GM20431 (cell line): ENCODE data around the gene SYNGR1.
"Not testable (repeated sequence)": the region's sequence is repeated elsewhere in the genome, so short reads cannot be mapped to it uniquely, and the experiment has no call there.

Experiments
- in situ Hi-C: fragments of 300-500 bp; cut with MseI, MboI; formaldehyde crosslinking; loops from one replicate; pipeline ENCODE4 v1.15.0; 2020; ENCODE audit warnings: low sequenced_read_pairs; ENCODE audit not compliant: unreplicated experiment

Gene SYNGR1

GRCh38 chr22:39388261-39389011 is 38.6 kb downstream of the SYNGR1 start:
- in situ Hi-C loops: no loop called here

- in situ Hi-C loops: no loop called here
Measured at GRCh38 chr22:39389420-39389819, 39.6 kb downstream of the SYNGR1 start.

- in situ Hi-C loops: no loop called here
Measured at GRCh38 chr22:39392341-39392948, 42.7 kb downstream of the SYNGR1 start.

- in situ Hi-C loops: no loop called here
Measured at GRCh38 chr22:39395936-39396796, 46.4 kb downstream of the SYNGR1 start.

GRCh38 chr22:39396797-39397195 is 47.0 kb downstream of the SYNGR1 start:
- in situ Hi-C loops: no loop called here

GRCh38 chr22:39401301-39401631 is 51.5 kb downstream of the SYNGR1 start:
- in situ Hi-C loops: no loop called here

- in situ Hi-C loops: no loop called here
Measured at GRCh38 chr22:39405346-39406085, 55.7 kb downstream of the SYNGR1 start.

GRCh38 chr22:39408173-39408572 is 58.4 kb downstream of the SYNGR1 start:
- in situ Hi-C loops: no loop called here

GRCh38 chr22:39408807-39409206 is 59.0 kb downstream of the SYNGR1 start:
- in situ Hi-C loops: no loop called here

GRCh38 chr22:39409516-39410029 is 59.8 kb downstream of the SYNGR1 start:
- in situ Hi-C loops: no loop called here

- in situ Hi-C loops: no loop called here
Measured at GRCh38 chr22:39410264-39410663, 60.5 kb downstream of the SYNGR1 start.

- in situ Hi-C loops: not testable (repeated sequence)
Measured at GRCh38 chr22:39411828-39412365, 62.1 kb downstream of the SYNGR1 start.

- in situ Hi-C loops: not testable (repeated sequence)
Measured at GRCh38 chr22:39413204-39413603, 63.4 kb downstream of the SYNGR1 start.

- in situ Hi-C loops: no loop called here
Measured at GRCh38 chr22:39414377-39414776, 64.6 kb downstream of the SYNGR1 start.

GRCh38 chr22:39414886-39415285 is 65.1 kb downstream of the SYNGR1 start:
- in situ Hi-C loops: no loop called here

- in situ Hi-C loops: no loop called here
Measured at GRCh38 chr22:39415506-39415905, 65.7 kb downstream of the SYNGR1 start.

GRCh38 chr22:39416319-39416718 is 66.5 kb downstream of the SYNGR1 start:
- in situ Hi-C loops: no loop called here

GRCh38 chr22:39417641-39418040 is 67.8 kb downstream of the SYNGR1 start:
- in situ Hi-C loops: no loop called here

GRCh38 chr22:39418696-39419095 is 68.9 kb downstream of the SYNGR1 start:
- in situ Hi-C loops: no loop called here

GRCh38 chr22:39419096-39419495 is 69.3 kb downstream of the SYNGR1 start:
- in situ Hi-C loops: no loop called here
